ENCODE results near the gene BMF.
A peak's percentile ranks its signal among the peaks of the same experiment; 100 is the strongest.

BMF gene

DNA sequence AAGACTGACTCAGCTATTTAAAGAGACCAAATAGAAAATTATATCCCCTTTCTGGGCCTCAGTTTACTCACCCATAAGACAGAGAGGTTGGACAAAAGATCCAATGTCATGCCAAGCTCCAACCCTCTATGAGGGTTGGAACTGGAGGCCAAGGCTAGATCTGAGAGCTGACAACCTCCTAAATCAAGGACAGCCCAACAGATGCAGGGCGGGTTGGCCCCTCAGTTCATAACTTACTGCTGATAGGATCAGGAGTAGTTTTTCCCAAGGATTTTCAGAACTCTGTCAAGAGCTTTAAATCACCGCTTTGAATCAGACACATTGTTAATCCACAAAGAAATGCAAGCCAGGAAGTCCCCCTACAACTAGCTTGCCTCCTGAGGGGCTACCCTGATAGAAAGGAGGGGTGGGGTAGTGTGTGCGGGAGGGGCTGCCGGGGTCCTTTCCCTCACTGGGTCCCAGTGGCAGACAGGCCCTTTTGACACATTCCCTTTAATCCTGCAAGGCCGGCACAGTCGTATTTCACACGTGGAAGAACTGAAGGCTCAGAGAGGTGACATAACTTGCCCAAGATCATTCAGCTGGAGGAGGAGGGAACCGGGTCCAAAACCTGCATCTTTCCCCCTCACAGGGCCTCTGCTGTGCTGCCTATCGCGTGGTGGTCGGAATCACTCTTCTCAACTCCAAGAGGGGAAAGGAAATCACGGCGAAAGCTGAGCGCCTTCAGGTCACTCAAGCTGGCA is 21.4 kb downstream of the BMF start:
- H2BK12ac ChIP-seq (ENCODE audit: low read length) = peak overlapping the region; percentile 61
- no peak for DNase-seq
- no peaks in the 10 kb centered on the region for H3K27me3 ChIP-seq (ENCODE audit: insufficient read depth, low read length)

DNA sequence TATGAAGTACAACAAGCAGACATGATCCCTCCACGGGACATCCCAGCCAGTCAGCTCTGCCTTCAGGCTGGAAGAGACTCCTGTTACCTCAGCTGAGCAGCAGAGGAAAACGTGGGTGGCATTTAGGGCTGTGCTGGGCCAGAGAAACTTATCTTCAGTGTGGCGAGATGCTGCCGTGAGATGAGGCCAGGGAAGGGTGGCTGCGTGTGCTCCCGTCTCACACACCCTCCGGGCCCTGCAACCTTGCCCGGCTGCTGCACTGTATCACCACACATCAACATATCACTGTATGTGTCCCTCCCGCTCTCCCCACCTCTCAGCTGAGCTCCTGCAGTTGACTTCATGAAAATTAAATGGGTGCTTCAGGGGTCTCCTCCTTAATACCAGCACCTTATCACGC is 23.4 kb downstream of the BMF start:
- H2BK5ac ChIP-seq (ENCODE audit: low read depth, low read length, poor library complexity) = no peak overlapping the region
- no peak overlapping the region for H3K14ac ChIP-seq (ENCODE audit: low read length)
- peak; percentile 46 to 48 for DNase-seq
- H4K8ac ChIP-seq (ENCODE audit: low read depth, low read length) = no peak overlapping the region
- no peak overlapping the region for H3K4me2 ChIP-seq (ENCODE audit: low read length)
- peaks cover 2 to 8% of the 10 kb centered on the region in 2 experiments for H3K36me3 ChIP-seq (ENCODE audit: control insufficient read depth in 1 of 2, insufficient read depth in 2 of 2, low read length in 2 of 2)
- H2BK12ac ChIP-seq (ENCODE audit: low read length) = peak overlapping the region; percentile 13
- H4K91ac ChIP-seq (ENCODE audit: low read depth, low read length) = peak overlapping the region; percentile 4
- H3K4me1 ChIP-seq (ENCODE audit: control insufficient read depth in 1 of 2, insufficient read depth in 2 of 2, low read length in 2 of 2) = peaks cover 50 to 64% of the 10 kb centered on the region in 2 experiments
- H3K27ac ChIP-seq (ENCODE audit: low read depth, low read length) = no peak overlapping the region
- no peaks in the 10 kb centered on the region for H3K27me3 ChIP-seq (ENCODE audit: insufficient read depth, low read length)
- no peak overlapping the region for H2AK5ac ChIP-seq (ENCODE audit: low read length)
- H3K79me2 ChIP-seq (ENCODE audit: control insufficient read depth, insufficient read depth, low read length, poor library complexity) = peaks cover 7% of the 10 kb centered on the region
- WGBS (ENCODE audit: extremely low coverage, insufficient coverage, insufficient read length) = no CpG with 5 or more reads among the region's 10 CpGs
- H2AFZ ChIP-seq (ENCODE audit: insufficient read depth, low read length, poor library complexity) = no peak overlapping the region
- H2BK120ac ChIP-seq (ENCODE audit: insufficient read depth, low read length, poor library complexity) = no peak overlapping the region
- H3K23ac ChIP-seq (ENCODE audit: low read length) = no peak overlapping the region
- H3K4me3 ChIP-seq (ENCODE audit: low read depth, low read length) = no peak overlapping the region
- H3K9ac ChIP-seq (ENCODE audit: low read length) = no peak overlapping the region
- peaks cover 46% of the 10 kb centered on the region for H3K79me1 ChIP-seq (ENCODE audit: low read length)
- no peak overlapping the region for H4K12ac ChIP-seq (ENCODE audit: low read depth, low read length)
- H3K4ac ChIP-seq (ENCODE audit: low read depth, low read length) = no peak overlapping the region
- H3K18ac ChIP-seq (ENCODE audit: low read length) = no peak overlapping the region
- H3K9me3 ChIP-seq (ENCODE audit: insufficient read depth, low read depth, low read length) = peaks cover 3% of the 10 kb centered on the region

More for the DNA sequence above, 21.4 kb downstream of the BMF start:
- peaks cover 60 to 69% of the 10 kb centered on the region in 2 experiments for H3K4me1 ChIP-seq (ENCODE audit: control insufficient read depth in 1 of 2, insufficient read depth in 2 of 2, low read length in 2 of 2)
- peaks cover 12 to 21% of the 10 kb centered on the region in 2 experiments for H3K36me3 ChIP-seq (ENCODE audit: control insufficient read depth in 1 of 2, insufficient read depth in 2 of 2, low read length in 2 of 2)
- no peak overlapping the region for H3K9ac ChIP-seq (ENCODE audit: low read length)
- WGBS (ENCODE audit: extremely low coverage, insufficient coverage, insufficient read length) = no CpG with 5 or more reads among the region's 14 CpGs
- H3K9me3 ChIP-seq (ENCODE audit: insufficient read depth, low read depth, low read length) = peaks cover 3% of the 10 kb centered on the region
- no peak overlapping the region for H4K12ac ChIP-seq (ENCODE audit: low read depth, low read length)
- no peak overlapping the region for H3K4me2 ChIP-seq (ENCODE audit: low read length)
- H3K4me3 ChIP-seq (ENCODE audit: low read depth, low read length) = no peak overlapping the region
- H3K23ac ChIP-seq (ENCODE audit: low read length) = no peak overlapping the region
- H3K18ac ChIP-seq (ENCODE audit: low read length) = peak overlapping the region; percentile 39
- H4K91ac ChIP-seq (ENCODE audit: low read depth, low read length) = peak overlapping the region; percentile 64
- H2AK5ac ChIP-seq (ENCODE audit: low read length) = peak overlapping the region; percentile 49
- H3K4ac ChIP-seq (ENCODE audit: low read depth, low read length) = peak overlapping the region; percentile 47
- H3K79me2 ChIP-seq (ENCODE audit: control insufficient read depth, insufficient read depth, low read length, poor library complexity) = peaks cover 9% of the 10 kb centered on the region
- peaks cover 49% of the 10 kb centered on the region for H3K79me1 ChIP-seq (ENCODE audit: low read length)
- H3K14ac ChIP-seq (ENCODE audit: low read length) = peak overlapping the region; percentile 11
- H2BK120ac ChIP-seq (ENCODE audit: insufficient read depth, low read length, poor library complexity) = peak overlapping the region; percentile 44
- H4K8ac ChIP-seq (ENCODE audit: low read depth, low read length) = peak overlapping the region; percentile 37
- H3K27ac ChIP-seq (ENCODE audit: low read depth, low read length) = no peak overlapping the region
- peak overlapping the region; percentile 54 for H2BK5ac ChIP-seq (ENCODE audit: low read depth, low read length, poor library complexity)
- no peak overlapping the region for H2AFZ ChIP-seq (ENCODE audit: insufficient read depth, low read length, poor library complexity)

DNA sequence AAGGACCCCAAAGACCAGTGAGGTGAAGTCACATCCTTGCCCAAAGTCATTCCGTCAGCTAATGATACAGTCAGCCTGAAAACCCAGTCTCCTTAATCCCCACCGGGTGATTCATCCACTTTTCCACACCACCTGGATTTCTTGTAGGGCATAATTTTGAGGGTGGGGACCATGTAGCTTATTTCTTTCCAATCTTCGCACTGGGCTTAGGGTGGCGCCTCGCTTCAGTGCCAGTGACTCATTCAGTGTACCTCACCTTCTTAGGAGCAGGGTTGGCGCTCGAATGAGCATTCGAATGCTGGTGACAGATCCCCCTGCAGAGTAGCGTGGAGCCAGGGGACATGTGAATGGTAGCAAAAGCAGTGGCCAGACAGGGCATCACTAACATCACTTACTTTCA is 24.0 kb downstream of the BMF start:
- no peak overlapping the region for H2BK120ac ChIP-seq (ENCODE audit: insufficient read depth, low read length, poor library complexity)
- H2BK5ac ChIP-seq (ENCODE audit: low read depth, low read length, poor library complexity) = peak overlapping the region; percentile 2
- no peak overlapping the region for H3K27ac ChIP-seq (ENCODE audit: low read depth, low read length)
- H3K14ac ChIP-seq (ENCODE audit: low read length) = peak overlapping the region; percentile 35
- DNase-seq = no peak
- no peak overlapping the region for H2AFZ ChIP-seq (ENCODE audit: insufficient read depth, low read length, poor library complexity)
- H3K4me1 ChIP-seq (ENCODE audit: control insufficient read depth in 1 of 2, insufficient read depth in 2 of 2, low read length in 2 of 2) = peaks cover 44 to 58% of the 10 kb centered on the region in 2 experiments
- no peak overlapping the region for H3K4me2 ChIP-seq (ENCODE audit: low read length)
- no peak overlapping the region for H3K18ac ChIP-seq (ENCODE audit: low read length)
- peaks cover 1% of the 10 kb centered on the region for H3K9me3 ChIP-seq (ENCODE audit: insufficient read depth, low read depth, low read length)
- H3K23ac ChIP-seq (ENCODE audit: low read length) = no peak overlapping the region
- peaks cover 0 to 2% of the 10 kb centered on the region in 2 experiments for H3K36me3 ChIP-seq (ENCODE audit: control insufficient read depth in 1 of 2, insufficient read depth in 2 of 2, low read length in 2 of 2)
- no peak overlapping the region for H3K4me3 ChIP-seq (ENCODE audit: low read depth, low read length)
- no peak overlapping the region for H3K9ac ChIP-seq (ENCODE audit: low read length)
- WGBS (ENCODE audit: extremely low coverage, insufficient coverage, insufficient read length) = no CpG with 5 or more reads among the region's 9 CpGs
- H4K91ac ChIP-seq (ENCODE audit: low read depth, low read length) = no peak overlapping the region
- no peak overlapping the region for H3K4ac ChIP-seq (ENCODE audit: low read depth, low read length)
- no peaks in the 10 kb centered on the region for H3K27me3 ChIP-seq (ENCODE audit: insufficient read depth, low read length)
- no peak overlapping the region for H4K8ac ChIP-seq (ENCODE audit: low read depth, low read length)
- peaks cover 42% of the 10 kb centered on the region for H3K79me1 ChIP-seq (ENCODE audit: low read length)
- H3K79me2 ChIP-seq (ENCODE audit: control insufficient read depth, insufficient read depth, low read length, poor library complexity) = peaks cover 7% of the 10 kb centered on the region
- H2BK12ac ChIP-seq (ENCODE audit: low read length) = peak overlapping the region; percentile 37
- peak overlapping the region; percentile 80 for H2AK5ac ChIP-seq (ENCODE audit: low read length)
- H4K12ac ChIP-seq (ENCODE audit: low read depth, low read length) = no peak overlapping the region

DNA sequence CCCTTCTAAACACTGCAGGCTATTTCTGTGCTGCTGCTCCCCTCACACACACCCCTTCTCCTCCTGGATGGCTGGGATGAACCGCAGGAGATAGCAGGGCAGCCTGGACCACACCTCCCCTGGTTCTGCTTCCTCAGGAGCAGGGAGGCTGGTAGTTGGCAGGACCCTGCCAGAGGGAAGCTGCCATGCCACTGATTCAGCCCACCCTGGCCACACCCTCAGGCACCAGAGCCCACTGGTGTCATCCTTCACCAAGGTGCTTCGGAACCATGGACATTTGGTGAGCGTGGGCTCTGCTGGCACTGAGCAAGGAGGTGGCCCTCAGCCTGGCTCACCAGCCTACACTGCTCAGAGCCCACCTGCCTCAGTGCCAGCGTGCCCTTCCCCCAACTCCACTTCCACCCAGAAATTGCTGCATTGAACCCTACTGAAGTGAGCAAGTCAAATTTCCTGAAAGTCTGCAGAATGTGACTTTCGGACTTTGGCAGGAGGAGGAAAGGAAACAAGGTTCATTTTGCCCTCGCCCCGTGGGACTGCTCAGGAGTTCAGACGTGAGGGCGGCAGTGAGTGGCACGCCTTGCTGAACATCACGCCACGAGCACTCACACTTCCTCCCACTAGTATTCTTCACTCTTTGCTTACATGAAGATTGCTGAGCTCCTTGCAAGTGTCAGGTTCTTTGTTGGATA is 26.3 kb downstream of the BMF start:
- DNase-seq = no peak
- peak overlapping the region; percentile 27 for H2BK120ac ChIP-seq (ENCODE audit: insufficient read depth, low read length, poor library complexity)
- peak overlapping the region; percentile 46 for H3K4me2 ChIP-seq (ENCODE audit: low read length)
- H3K9me3 ChIP-seq (ENCODE audit: insufficient read depth, low read depth, low read length) = no peaks in the 10 kb centered on the region
- no peak overlapping the region for H3K23ac ChIP-seq (ENCODE audit: low read length)
- peak overlapping the region; percentile 73 for H4K91ac ChIP-seq (ENCODE audit: low read depth, low read length)
- H3K14ac ChIP-seq (ENCODE audit: low read length) = peak overlapping the region; percentile 22
- peak overlapping the region; percentile 26 for H3K18ac ChIP-seq (ENCODE audit: low read length)
- WGBS (ENCODE audit: extremely low coverage, insufficient coverage, insufficient read length) = no CpG with 5 or more reads among the region's 12 CpGs
- no peaks in the 10 kb centered on the region for H3K79me2 ChIP-seq (ENCODE audit: control insufficient read depth, insufficient read depth, low read length, poor library complexity)
- peak overlapping the region; percentile 24 for H2BK5ac ChIP-seq (ENCODE audit: low read depth, low read length, poor library complexity)
- H3K4ac ChIP-seq (ENCODE audit: low read depth, low read length) = no peak overlapping the region
- H3K36me3 ChIP-seq (ENCODE audit: control insufficient read depth in 1 of 2, insufficient read depth in 2 of 2, low read length in 2 of 2) = no peaks in the 10 kb centered on the region
- peaks cover 24% of the 10 kb centered on the region for H3K79me1 ChIP-seq (ENCODE audit: low read length)
- H2AFZ ChIP-seq (ENCODE audit: insufficient read depth, low read length, poor library complexity) = peak overlapping the region; percentile 6
- H2AK5ac ChIP-seq (ENCODE audit: low read length) = peak overlapping the region; percentile 69
- no peak overlapping the region for H4K12ac ChIP-seq (ENCODE audit: low read depth, low read length)
- H3K27ac ChIP-seq (ENCODE audit: low read depth, low read length) = peak overlapping the region; percentile 18
- H4K8ac ChIP-seq (ENCODE audit: low read depth, low read length) = peak overlapping the region; percentile 18
- peak overlapping the region; percentile 11 for H3K9ac ChIP-seq (ENCODE audit: low read length)
- H3K27me3 ChIP-seq (ENCODE audit: insufficient read depth, low read length) = no peaks in the 10 kb centered on the region
- H3K4me3 ChIP-seq (ENCODE audit: low read depth, low read length) = no peak overlapping the region
- H3K4me1 ChIP-seq (ENCODE audit: control insufficient read depth in 1 of 2, insufficient read depth in 2 of 2, low read length in 2 of 2) = peaks cover 28 to 38% of the 10 kb centered on the region in 2 experiments
- peak overlapping the region; percentile 38 for H2BK12ac ChIP-seq (ENCODE audit: low read length)

All from trophoblast cell (in vitro differentiated cells and primary cell).